SW480 (cell line): ENCODE data around the gene LRP11.
"Not testable (repeated sequence)": the region's sequence is repeated elsewhere in the genome, so short reads cannot be mapped to it uniquely, and the experiment has no call there.

Experiments
- DNase-seq: peaks from one replicate; pipeline ENCODE4 v3.0.0-alpha.2; 2016; ENCODE audit warnings: low spot score

LRP11 gene, protein sequence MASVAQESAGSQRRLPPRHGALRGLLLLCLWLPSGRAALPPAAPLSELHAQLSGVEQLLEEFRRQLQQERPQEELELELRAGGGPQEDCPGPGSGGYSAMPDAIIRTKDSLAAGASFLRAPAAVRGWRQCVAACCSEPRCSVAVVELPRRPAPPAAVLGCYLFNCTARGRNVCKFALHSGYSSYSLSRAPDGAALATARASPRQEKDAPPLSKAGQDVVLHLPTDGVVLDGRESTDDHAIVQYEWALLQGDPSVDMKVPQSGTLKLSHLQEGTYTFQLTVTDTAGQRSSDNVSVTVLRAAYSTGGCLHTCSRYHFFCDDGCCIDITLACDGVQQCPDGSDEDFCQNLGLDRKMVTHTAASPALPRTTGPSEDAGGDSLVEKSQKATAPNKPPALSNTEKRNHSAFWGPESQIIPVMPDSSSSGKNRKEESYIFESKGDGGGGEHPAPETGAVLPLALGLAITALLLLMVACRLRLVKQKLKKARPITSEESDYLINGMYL

GRCh38 chr6:149863698-149864577 is at the start of gene LRP11:
Gene LRP11 (minus strand): TSS chr6:149864359. CDS start chr6:149864020, 339 bp downstream.
- DNase-seq = peak; percentile 84

DNA sequence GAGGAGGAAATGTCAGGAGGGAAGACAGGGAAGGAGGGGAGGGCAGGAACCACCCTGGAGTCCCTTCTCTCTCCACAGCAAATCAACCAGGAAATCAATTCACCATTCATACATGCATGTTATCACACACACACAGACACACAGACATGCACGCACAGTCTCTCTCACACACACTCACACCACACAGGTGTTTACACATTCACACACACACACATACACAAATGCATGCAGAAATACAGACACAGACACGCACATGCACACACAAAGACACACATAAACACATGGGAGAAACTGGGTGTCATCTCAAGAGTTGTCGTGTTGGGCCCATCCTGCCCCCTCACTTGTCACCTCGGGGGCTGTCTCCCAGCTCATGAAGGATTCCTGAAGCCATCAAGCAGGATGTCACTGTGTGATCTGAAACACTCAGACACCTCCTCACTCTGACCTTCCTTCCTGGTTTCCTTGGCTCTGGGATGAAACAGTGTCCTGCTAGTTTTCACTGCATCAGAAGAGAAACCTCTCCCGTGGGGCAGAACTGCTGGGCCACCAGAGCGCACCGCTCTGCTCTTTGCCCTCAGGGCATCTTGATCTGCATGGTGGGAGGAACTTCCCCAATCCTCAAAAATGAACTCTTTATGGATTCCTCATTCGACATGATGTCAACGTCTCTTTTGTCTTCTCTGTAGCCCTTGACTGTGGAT is 49.5 kb upstream of the LRP11 start:
- DNase-seq = no peak

DNA sequence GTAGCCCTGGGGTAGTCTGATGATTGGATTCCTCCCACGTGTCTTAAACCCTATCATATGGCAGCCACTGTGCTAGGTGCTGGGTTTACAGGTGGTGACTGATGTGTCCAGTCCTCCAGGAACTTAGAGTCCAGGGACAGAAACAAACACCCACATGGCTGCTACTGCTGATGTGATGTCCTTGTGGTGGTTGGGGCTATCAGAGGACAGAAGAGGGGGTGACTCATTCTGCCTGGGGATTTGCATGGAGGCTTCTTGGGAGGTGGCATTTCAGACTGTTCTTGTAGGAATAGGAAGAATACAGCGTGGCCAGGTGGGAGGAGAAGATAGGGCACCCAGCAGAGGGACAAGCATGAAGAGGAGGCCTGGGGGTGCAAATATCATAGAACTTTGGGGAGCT is 48.9 kb upstream of the LRP11 start:
- DNase-seq = no peak

DNA sequence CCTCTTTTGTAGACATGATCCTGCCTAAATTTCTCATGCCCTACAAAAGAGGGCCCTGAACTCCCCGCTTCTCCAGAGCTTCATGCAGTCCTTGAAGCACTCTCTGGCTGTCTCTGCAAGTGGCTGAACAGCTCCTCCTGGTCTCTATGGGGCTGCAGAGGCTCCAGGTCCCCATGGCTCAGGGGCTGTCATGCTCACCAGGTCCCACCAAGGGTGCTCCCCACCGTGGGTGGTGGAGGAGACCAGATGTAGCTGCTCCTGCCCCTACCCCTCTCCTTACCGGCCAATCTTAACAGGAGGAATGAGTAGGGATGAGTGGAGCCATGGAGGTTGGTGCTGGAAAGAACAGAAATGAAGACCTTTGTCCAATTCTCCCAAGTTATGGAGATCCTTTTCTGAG is 48.5 kb upstream of the LRP11 start:
- DNase-seq = not testable (repeated sequence)

GRCh38 chr6:149910721-149911151 is 46.6 kb upstream of the LRP11 start:
- no peak for DNase-seq

GRCh38 chr6:149909701-149910470 is 45.7 kb upstream of the LRP11 start:
- no peak for DNase-seq

GRCh38 chr6:149908480-149908879 is 44.3 kb upstream of the LRP11 start:
- DNase-seq = not testable (repeated sequence)

DNA sequence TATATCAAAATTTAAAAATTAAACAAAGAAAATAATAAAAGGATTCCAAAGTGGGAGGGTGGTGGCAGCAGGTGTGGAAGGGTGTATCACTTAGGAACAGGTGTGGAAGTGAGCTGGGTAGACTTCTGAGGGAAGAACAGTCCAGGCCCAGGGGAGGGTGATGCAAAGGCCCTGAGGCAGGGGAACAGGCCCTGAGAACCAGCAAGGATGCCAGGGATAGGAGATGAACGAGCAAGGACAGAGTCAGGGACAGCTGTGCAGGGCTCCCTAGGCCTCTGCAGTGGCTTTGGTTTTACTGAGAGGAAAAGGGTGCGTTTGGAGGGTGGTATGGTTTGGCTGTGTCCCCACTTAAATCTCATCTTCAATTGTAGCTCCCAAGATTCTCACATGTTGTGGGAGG is 43.2 kb upstream of the LRP11 start:
- DNase-seq = no peak

DNA sequence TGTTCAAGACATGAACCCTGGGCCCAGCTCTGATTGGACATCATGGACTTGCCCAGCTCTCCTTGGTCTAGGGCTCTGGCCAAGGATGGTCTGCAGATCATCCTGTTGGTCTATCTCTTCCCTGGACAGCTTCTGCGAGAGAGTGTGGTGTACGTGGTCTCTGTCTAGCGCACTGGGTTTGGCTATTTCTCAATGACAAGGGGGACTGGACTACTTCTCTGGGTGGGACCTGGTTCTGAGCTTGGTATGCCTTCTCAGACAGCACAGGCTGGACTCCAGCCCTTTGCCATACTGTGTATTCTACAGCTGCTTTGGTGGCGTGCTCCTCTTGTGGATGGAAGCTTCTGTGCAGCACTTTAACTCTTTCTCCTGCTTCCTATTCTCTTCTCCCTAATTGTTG is 42.2 kb upstream of the LRP11 start:
- DNase-seq = no peak

GRCh38 chr6:149905911-149906371 is 41.8 kb upstream of the LRP11 start:
- DNase-seq = no peak

- no peak for DNase-seq
Measured at GRCh38 chr6:149905371-149905910, 41.3 kb upstream of the LRP11 start.

GRCh38 chr6:149904661-149905370 is 40.7 kb upstream of the LRP11 start:
- DNase-seq = no peak

DNA sequence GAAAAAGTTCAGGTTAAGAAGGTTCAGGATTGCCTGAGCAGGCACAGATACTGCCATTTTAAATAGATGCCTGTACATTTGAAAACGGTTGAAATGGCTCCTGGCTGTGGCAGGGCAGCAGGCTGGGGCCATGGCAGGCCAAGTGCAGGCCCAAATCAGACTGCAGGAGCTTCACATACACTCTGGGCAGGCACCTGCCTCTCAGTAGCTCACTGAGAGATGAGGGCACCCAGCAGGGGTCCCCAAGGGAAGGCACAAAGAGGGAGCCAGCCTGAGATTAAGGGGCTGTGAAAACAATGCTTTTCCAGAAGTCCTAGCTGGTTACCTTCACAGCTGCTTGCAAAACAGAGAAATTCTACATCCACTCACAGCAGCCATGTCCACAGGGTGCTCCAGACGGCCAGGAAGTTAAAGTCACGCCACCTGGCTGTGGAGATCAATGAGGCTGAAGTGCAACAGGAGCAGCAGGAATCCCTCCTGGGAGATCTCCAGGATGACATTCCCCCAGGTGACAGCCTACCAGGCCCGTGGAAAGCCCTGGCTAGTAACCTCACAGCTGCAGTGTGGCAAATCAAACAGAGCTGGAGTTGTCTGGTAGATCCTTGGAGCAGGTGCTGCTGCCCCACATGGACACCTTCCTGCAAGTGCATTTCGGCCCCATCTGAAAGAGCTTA is 39.9 kb upstream of the LRP11 start:
- DNase-seq = no peak

DNA sequence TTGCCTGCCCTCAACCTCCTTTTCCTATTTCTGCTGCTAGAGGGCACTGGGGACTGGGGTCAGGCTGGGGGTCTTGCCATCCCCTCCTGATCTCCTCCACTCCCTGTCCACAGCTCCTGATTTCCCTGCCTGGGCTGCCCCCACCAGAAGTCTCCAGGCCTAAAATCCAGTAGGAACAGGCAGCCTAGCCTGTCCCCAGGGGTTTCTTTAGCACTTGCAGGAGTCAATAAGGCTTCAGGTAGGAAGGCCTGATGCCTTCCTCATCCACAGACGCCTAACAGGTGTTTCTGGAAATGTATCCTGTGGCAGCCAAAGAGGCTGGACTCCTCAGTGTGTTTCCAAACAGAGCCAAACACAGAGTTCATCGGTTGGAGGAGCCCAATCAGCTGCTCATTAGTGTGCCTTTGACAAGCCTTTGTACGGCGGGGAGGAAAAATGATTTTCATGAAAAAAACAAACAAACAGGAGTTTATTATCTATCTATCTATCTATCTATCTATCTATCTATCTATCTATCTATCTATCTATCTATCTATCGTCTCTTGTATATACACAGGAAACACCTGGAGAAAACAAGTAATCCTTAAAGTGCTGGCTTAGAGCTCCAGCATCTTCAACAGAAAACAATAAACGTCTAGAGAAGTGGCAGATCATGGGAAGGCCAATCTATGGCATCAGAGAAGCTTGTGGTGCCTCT is 37.4 kb upstream of the LRP11 start:
- no peak for DNase-seq

GRCh38 chr6:149900620-149901443 is 36.7 kb upstream of the LRP11 start:
- no peak for DNase-seq

GRCh38 chr6:149899926-149900619 is 35.9 kb upstream of the LRP11 start:
- DNase-seq = no peak

GRCh38 chr6:149899486-149899885 is 35.3 kb upstream of the LRP11 start:
- DNase-seq = no peak

DNA sequence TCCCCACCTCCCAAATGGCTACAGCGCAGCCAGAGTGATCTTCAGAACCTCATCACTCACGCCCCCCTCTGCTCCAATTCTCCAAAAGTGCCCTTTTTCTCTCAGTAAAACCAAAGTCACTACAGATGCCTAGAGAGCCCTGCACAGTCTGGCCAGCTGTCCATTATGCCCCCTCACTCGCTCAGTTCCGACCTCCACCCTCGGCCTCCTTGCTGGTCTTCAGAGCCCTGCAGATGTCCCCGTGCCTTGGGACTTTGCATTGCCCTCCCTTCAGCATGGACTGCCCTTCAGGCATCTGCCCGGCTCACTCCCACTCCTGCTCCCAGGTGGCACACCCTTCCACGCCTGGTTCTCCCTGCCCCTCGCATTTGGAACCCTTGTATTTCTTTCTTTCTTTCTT is 34.8 kb upstream of the LRP11 start:
- DNase-seq = no peak
